ENCODE measurements around the gene AADACL3. TPM values are rescaled to one million over a fixed set of nuclear protein-coding genes. Genes with fewer than 3 reads are reported as not detected.
"Not testable (repeated sequence)": the region's sequence is repeated elsewhere in the genome, so short reads cannot be mapped to it uniquely, and the experiment has no call there.

AADACL3 gene
- total and polyA plus RNA-seq, 9 of the 15 experiments (the other 6 are each of a cell fraction or from before 2014, with no cell fraction given): not detected

DNA sequence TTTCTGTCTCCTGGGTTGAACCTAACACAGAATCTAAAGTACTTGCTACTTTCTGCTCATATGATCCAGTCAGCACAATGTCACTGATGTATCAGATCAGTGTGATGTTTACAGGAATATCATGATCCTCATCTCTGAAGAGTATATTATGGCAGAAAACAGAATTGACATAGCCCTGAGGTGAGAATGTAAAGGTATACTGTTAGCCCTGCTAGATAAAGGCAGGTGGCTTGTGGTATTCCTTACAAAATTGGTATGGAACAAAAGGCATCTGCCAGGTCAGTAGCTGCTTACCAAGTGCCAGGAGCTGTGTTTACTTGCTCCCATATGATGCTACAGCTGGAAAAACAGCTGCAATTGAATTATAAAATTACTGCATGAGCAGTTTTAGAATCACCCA lies 41.6 kb upstream of the AADACL3 start (continued):
- no peak for TF ChIP-seq KDM4B (IDR thresholded peaks at IDR 0.05; ENCODE audit: borderline replicate concordance in 2 of 2, low read depth in 1 of 2)

DNA sequence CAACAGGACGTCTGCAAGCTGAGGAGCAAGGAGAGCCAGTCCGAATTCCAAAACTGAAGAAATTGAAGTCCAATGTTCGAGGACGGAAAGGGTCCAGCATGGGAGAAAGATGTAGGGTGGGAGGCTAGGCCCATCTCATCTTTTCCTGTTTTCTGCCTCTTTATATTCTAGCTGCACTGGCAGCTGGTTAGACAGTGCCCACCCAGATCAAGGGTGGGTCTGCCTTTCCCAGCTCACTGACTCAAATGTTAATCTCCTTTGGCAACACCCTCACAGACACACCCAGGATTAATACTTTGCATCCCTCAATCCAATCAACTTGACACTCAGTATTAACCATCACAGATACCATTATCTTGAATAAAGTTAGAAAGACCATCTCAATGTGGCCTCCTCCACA lies 39.8 kb upstream of the AADACL3 start:
- FAIRE-seq: not testable (repeated sequence)

DNA sequence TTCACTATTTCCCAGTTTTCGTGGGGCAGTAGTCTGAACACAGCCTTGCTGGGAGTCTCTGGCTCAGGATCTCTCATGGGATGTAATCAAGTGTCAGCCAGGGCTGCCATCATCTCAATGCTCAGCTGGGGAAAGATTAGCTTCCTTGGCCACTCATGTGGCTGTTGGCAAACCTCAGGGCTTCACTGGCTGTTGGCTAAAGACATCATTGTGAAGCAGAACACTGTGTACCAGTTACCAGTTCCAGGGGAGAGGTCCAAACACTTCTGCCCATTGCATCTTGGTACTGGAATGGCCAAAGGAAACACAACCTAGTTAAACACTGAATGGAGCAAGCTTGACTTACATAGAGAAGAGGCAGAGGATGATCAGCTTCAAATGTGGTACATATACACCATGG lies 38.3 kb upstream of the AADACL3 start:
- H3K4me2 ChIP-seq (ENCODE audit: insufficient read depth, low read length): no peak overlapping the region
- ATAC-seq: no peak
- H3K27me3 ChIP-seq (ENCODE audit: control insufficient read depth in 2 of 2, insufficient read depth in 2 of 2, low read length in 2 of 2): peaks cover 21 to 25% of the 10 kb centered on the region in 2 experiments; a peak in 4 of 5 replicates
- H3K9ac ChIP-seq (ENCODE audit: insufficient read depth in 1 of 2, low read depth in 2 of 2, low read length in 2 of 2): no peak overlapping the region
- intact Hi-C loops (cut with micrococcal nuclease) (no loop called here), in situ Hi-C loops (cut with MboI) (loop anchor here (5.0 kb wide), 1 partner anchor 95 kb away; the partner anchor contains the start of gene PRAMEF12)
- BruUV-seq (replicated peaks): no TSS peak
- no peaks in the 10 kb centered on the region for H3K9me3 ChIP-seq (replicated peaks; ENCODE audit: control insufficient read depth, insufficient read depth, low read depth, low read length)
- ChIA-PET CTCF (ENCODE audit: low intra/inter-chr PET ratio) (no interaction called here), POLR2A (no interaction called here)
- H2AFZ ChIP-seq (ENCODE audit: low read depth, low read length): no peak overlapping the region
- FAIRE-seq: no peak
- no peaks in the 10 kb centered on the region; the same call in 1 of the 2 replicates for H4K20me1 ChIP-seq (replicated peaks; ENCODE audit: control insufficient read depth, insufficient read depth, low read length)
- H3K27ac ChIP-seq (ENCODE audit: extremely low read depth, low read depth, low read length): no peak overlapping the region; the same call in 2 of the 3 replicates
- H3K79me2 ChIP-seq (ENCODE audit: control insufficient read depth, insufficient read depth, low read length): no peaks in the 10 kb centered on the region
- H3K4me1 ChIP-seq (replicated peaks in 1 of 2; ENCODE audit: control insufficient read depth in 2 of 2, insufficient read depth in 2 of 2, low read length in 2 of 2): no peaks in the 10 kb centered on the region
- H3K36me3 ChIP-seq (ENCODE audit: control insufficient read depth, insufficient read depth, low read length): no peaks in the 10 kb centered on the region
- H3K9me1 ChIP-seq (ENCODE audit: control insufficient read depth, insufficient read depth, low read length): no peaks in the 10 kb centered on the region
- WGBS (ENCODE audit: insufficient coverage, low coverage, missing lambda C conversion rate): 4% methylated on average over 1 of the region's 1 CpG
- H3K4me3 ChIP-seq: no peak overlapping the region
- no peak for DNase-seq (ENCODE audit: extremely low read depth in 1 of 4, low spot score in 3 of 4)
- TF ChIP-seq RAD21 (CRISPR knock-in tag; conservative IDR thresholded peaks at IDR 0.05 in 1 of 2, IDR thresholded peaks at IDR 0.05 in 1 of 2) (no peak), SREBF2 (CRISPR knock-in tag; IDR thresholded peaks at IDR 0.05) (no peak), RB1 (IDR thresholded peaks at IDR 0.05; ENCODE audit: low read depth) (no peak), TOE1 (IDR thresholded peaks at IDR 0.05; ENCODE audit: borderline replicate concordance) (no peak), TOE1 (CRISPR knock-in tag; IDR thresholded peaks at IDR 0.05; ENCODE audit: borderline replicate concordance, low read depth) (no peak), ELF4 (CRISPR knock-in tag; IDR thresholded peaks at IDR 0.05) (no peak), SETDB1 (IDR thresholded peaks at IDR 0.05; ENCODE audit: low read length) (no peak), RBBP5 (IDR thresholded peaks at IDR 0.05; ENCODE audit: borderline replicate concordance, insufficient read depth, low read length, poor library complexity, severe bottlenecking) (no peak), HIVEP1 (CRISPR knock-in tag; IDR thresholded peaks at IDR 0.05) (no peak)
- TF ChIP-seq, protein P1, sequence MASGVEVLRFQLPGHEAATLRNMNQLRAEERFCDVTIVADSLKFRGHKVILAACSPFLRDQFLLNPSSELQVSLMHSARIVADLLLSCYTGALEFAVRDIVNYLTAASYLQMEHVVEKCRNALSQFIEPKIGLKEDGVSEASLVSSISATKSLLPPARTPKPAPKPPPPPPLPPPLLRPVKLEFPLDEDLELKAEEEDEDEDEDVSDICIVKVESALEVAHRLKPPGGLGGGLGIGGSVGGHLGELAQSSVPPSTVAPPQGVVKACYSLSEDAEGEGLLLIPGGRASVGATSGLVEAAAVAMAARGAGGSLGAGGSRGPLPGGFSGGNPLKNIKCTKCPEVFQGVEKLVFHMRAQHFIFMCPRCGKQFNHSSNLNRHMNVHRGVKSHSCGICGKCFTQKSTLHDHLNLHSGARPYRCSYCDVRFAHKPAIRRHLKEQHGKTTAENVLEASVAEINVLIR (CRISPR knock-in tag; IDR thresholded peaks at IDR 0.05): no peak
- TF ChIP-seq, protein P2, sequence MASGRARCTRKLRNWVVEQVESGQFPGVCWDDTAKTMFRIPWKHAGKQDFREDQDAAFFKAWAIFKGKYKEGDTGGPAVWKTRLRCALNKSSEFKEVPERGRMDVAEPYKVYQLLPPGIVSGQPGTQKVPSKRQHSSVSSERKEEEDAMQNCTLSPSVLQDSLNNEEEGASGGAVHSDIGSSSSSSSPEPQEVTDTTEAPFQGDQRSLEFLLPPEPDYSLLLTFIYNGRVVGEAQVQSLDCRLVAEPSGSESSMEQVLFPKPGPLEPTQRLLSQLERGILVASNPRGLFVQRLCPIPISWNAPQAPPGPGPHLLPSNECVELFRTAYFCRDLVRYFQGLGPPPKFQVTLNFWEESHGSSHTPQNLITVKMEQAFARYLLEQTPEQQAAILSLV (tag; IDR thresholded peaks at IDR 0.05): no peak

More for the DNA sequence above, 39.8 kb upstream of the AADACL3 start:
- in situ Hi-C loops (cut with MboI): loop anchor here (5.0 kb wide), 1 partner anchor 96 kb away; the partner anchor contains the start of gene PRAMEF12
- H2AFZ ChIP-seq (ENCODE audit: low read depth, low read length); H3K4me2 ChIP-seq (ENCODE audit: insufficient read depth, low read length); H3K9me1 ChIP-seq (ENCODE audit: control insufficient read depth, insufficient read depth, low read length); H3K4me1 ChIP-seq (replicated peaks in 1 of 2; ENCODE audit: control insufficient read depth in 2 of 2, insufficient read depth in 2 of 2, low read length in 2 of 2); H3K9ac ChIP-seq (ENCODE audit: insufficient read depth in 1 of 2, low read depth in 2 of 2, low read length in 2 of 2); H3K4me3 ChIP-seq; POLR2A ChIA-PET; CTCF ChIA-PET (ENCODE audit: low intra/inter-chr PET ratio); H4K20me1 ChIP-seq (replicated peaks; ENCODE audit: control insufficient read depth, insufficient read depth, low read length); H3K79me2 ChIP-seq (ENCODE audit: control insufficient read depth, insufficient read depth, low read length); DNase-seq (ENCODE audit: extremely low read depth in 1 of 4, low spot score in 3 of 4); BruUV-seq (replicated peaks); intact Hi-C loops (cut with micrococcal nuclease); ATAC-seq; H3K9me3 ChIP-seq (replicated peaks; ENCODE audit: control insufficient read depth, insufficient read depth, low read depth, low read length); H3K27ac ChIP-seq (ENCODE audit: extremely low read depth, low read depth, low read length); H3K36me3 ChIP-seq (ENCODE audit: control insufficient read depth, insufficient read depth, low read length): not testable (repeated sequence)
- H3K27me3 ChIP-seq (ENCODE audit: control insufficient read depth in 2 of 2, insufficient read depth in 2 of 2, low read length in 2 of 2): peaks cover 21 to 25% of the 10 kb centered on the region in 2 experiments; a peak in 4 of 5 replicates
- 3% methylated on average over 4 of the region's 4 CpGs for WGBS (ENCODE audit: insufficient coverage, low coverage, missing lambda C conversion rate)
